ENCODE results near the gene HEPACAM2. TPM values are rescaled to one million over a fixed set of nuclear protein-coding genes. Genes with fewer than 3 reads are reported as not detected.

HEPACAM2 gene
- polyA plus RNA-seq, 2 of the 4 experiments (the other 2 are of a cell fraction) = 0.05 TPM; not detected in 1

GRCh38 chr7:93159490-93159889 is 66.8 kb downstream of the HEPACAM2 start:
- FAIRE-seq = no peak
- TF ChIP-seq NPAS2 (CRISPR knock-in tag; IDR thresholded peaks at IDR 0.05; ENCODE audit: borderline replicate concordance) (no peak), SMC3 (IDR thresholded peaks at IDR 0.05) (no peak), HDAC2 (IDR thresholded peaks at IDR 0.05) (no peak), ZFP36 (IDR thresholded peaks at IDR 0.05; ENCODE audit: borderline replicate concordance, partially characterized antibody) (no peak)
- Histone ChIP-seq H3K4me3 (no peak overlapping the region), H3K27ac (no peak overlapping the region), H3K4me1 (no peaks in the 10 kb centered on the region), H3K4me2 (no peak overlapping the region), H3K9me3 (no peaks in the 10 kb centered on the region)
- WGBS (ENCODE audit: missing lambda C conversion rate) = 69% methylated on average over 3 of the region's 3 CpGs
- POLR2A ChIA-PET = no interaction called here
- CTCF ChIA-PET = no interaction called here
- no peak for ATAC-seq
- DNase-seq (ENCODE audit: low read depth in 1 of 2, low spot score in 1 of 2) = no peak

GRCh38 chr7:93156884-93157283 is 69.4 kb downstream of the HEPACAM2 start:
- H3K4me2 ChIP-seq = no peak overlapping the region
- no peaks in the 10 kb centered on the region for H3K9me3 ChIP-seq
- TF ChIP-seq POLR2A (IDR thresholded peaks at IDR 0.05; ENCODE audit: low read length) = no peak
- no peak for TF ChIP-seq CHD4 (IDR thresholded peaks at IDR 0.05; ENCODE audit: borderline replicate concordance)
- no peak for TF ChIP-seq HEYL (CRISPR knock-in tag; IDR thresholded peaks at IDR 0.05)
- no peak for TF ChIP-seq TFCP2L1 (CRISPR knock-in tag; IDR thresholded peaks at IDR 0.05)
- no peak for TF ChIP-seq TP53 (CRISPR knock-in tag; IDR thresholded peaks at IDR 0.05)
- no peak for TF ChIP-seq PBX3 (IDR thresholded peaks at IDR 0.05)
- TF ChIP-seq MAZ (IDR thresholded peaks at IDR 0.05; ENCODE audit: borderline replicate concordance, low read depth, low read length) = no peak
- TF ChIP-seq ZC3H11A (IDR thresholded peaks at IDR 0.05) = no peak
- no peak for TF ChIP-seq JUNB (IDR thresholded peaks at IDR 0.05)
- no peak overlapping the region for H3K27ac ChIP-seq
- WGBS (ENCODE audit: missing lambda C conversion rate) = 35% methylated on average over 1 of the region's 1 CpG
- ChIA-PET CTCF (interaction anchor here (0.7 to 1.3 kb wide), 2 partner anchors 72 to 916 kb away, joined by 3 read pairs; no protein-coding TSS in a partner anchor), POLR2A (no interaction called here)
- ATAC-seq = no peak
- no peak for DNase-seq (ENCODE audit: low read depth in 1 of 2, low spot score in 1 of 2)
- no peaks in the 10 kb centered on the region for H3K4me1 ChIP-seq
- no peak for FAIRE-seq
- H3K4me3 ChIP-seq = no peak overlapping the region

GRCh38 chr7:93150200-93150835 is 76.0 kb downstream of the HEPACAM2 start:
- H3K4me3 ChIP-seq = no peak overlapping the region
- FAIRE-seq (no peak), DNase-seq (ENCODE audit: low read depth in 1 of 2, low spot score in 1 of 2) (peak in 1 of 2 experiments; percentile 53), ATAC-seq (peak; percentile 74 to 84)
- 12% methylated on average over 1 of the region's 1 CpG for WGBS (ENCODE audit: missing lambda C conversion rate)
- peak overlapping the region in 1 of 2 experiments; percentile 56; a peak in 2 of 6 replicates for H3K27ac ChIP-seq
- TF ChIP-seq HOXB13 (CRISPR knock-in tag; IDR thresholded peaks at IDR 0.05; ENCODE audit: low read depth) = no peak
- TF ChIP-seq MAFK (IDR thresholded peaks at IDR 0.05; ENCODE audit: partially characterized antibody) = peak; percentile 75
- peak; percentile 23; the same call in 1 of the 2 replicates for TF ChIP-seq JUNB (IDR thresholded peaks at IDR 0.05)
- no peak for TF ChIP-seq EHMT2 (IDR thresholded peaks at IDR 0.05; ENCODE audit: low read depth)
- TF ChIP-seq FOSL2 (IDR thresholded peaks at IDR 0.05) = no peak
- TF ChIP-seq FOSL2 (CRISPR knock-in tag; IDR thresholded peaks at IDR 0.05) = peak; percentile 68
- no peak for TF ChIP-seq ESRRA (IDR thresholded peaks at IDR 0.05; ENCODE audit: borderline replicate concordance, low read length)
- H3K4me1 ChIP-seq = peaks cover 30% of the 10 kb centered on the region
- H3K4me2 ChIP-seq = peak overlapping the region; percentile 48
- CTCF ChIA-PET = interaction anchor here (1.3 to 1.7 kb wide), 3 partner anchors 11 to 77 kb away, joined by 3 to 4 read pairs (median 4); no protein-coding TSS in a partner anchor
- POLR2A ChIA-PET = no interaction called here
- no peaks in the 10 kb centered on the region for H3K9me3 ChIP-seq

- 87% methylated on average over 3 of the region's 3 CpGs for WGBS (ENCODE audit: missing lambda C conversion rate)
- Histone ChIP-seq H3K4me1 (peaks cover 30% of the 10 kb centered on the region), H3K4me3 (peak overlapping the region; percentile 20; the same call in 1 of the 3 replicates), H3K9me3 (no peaks in the 10 kb centered on the region), H3K27ac (peak overlapping the region in 1 of 2 experiments; percentile 14; a peak in 2 of 6 replicates), H3K4me2 (peak overlapping the region; percentile 79)
- ChIA-PET CTCF (no interaction called here), POLR2A (no interaction called here)
- FAIRE-seq = no peak
- no peak for DNase-seq (ENCODE audit: low read depth in 1 of 2, low spot score in 1 of 2)
- TF ChIP-seq HOXB13 (CRISPR knock-in tag; IDR thresholded peaks at IDR 0.05; ENCODE audit: low read depth) (0 out of 2 replicates have a peak, but pooled peaks have one; percentile 18), CHD4 (IDR thresholded peaks at IDR 0.05; ENCODE audit: borderline replicate concordance) (no peak), ZSCAN20 (CRISPR knock-in tag; IDR thresholded peaks at IDR 0.05) (0 out of 2 replicates have a peak, but pooled peaks have one; percentile 34), RARB (CRISPR knock-in tag; IDR thresholded peaks at IDR 0.05) (no peak)
- ATAC-seq = no peak
Observed at GRCh38 chr7:93148727-93149126, 77.5 kb downstream of the HEPACAM2 start.
